H1 (cell line): ENCODE measurements around the gene CEACAM16. TPM values are rescaled to one million over a fixed set of nuclear protein-coding genes. Genes with fewer than 3 reads are reported as not detected.

ENCODE experiments used
- CTCF ChIA-PET: fragments of 300-600 bp; sonication (Branson Sonifier 250); formaldehyde crosslinking; loops from one replicate; lab custom pipeline; 2021; ENCODE audit not compliant: partially characterized antibody; lab: Charles Lee
- POLR2A ChIA-PET: fragments of 300-600 bp; sonication (Branson Sonifier 250); formaldehyde crosslinking; loops from one replicate; lab custom pipeline; 2021; ENCODE audit warnings: inconsistent platforms; ENCODE audit not compliant: partially characterized antibody; lab: Charles Lee
- DNase-seq, 2 experiments: peaks; one replicate each; pipeline versions ENCODE4 v3.0.0 to v3.0.0-alpha.2; 2010 to 2022; ENCODE audit warnings: low spot score in 2 of 2, low read depth in 1 of 2, mixed read lengths in 1 of 2
- FAIRE-seq: peaks from 2 replicates; lab custom pipeline; 2011; peaks lifted over from hg19 to GRCh38; lab: Jason Lieb, UNC
- H2AFZ ChIP-seq: 2 replicates; pipeline ENCODE4 v1.8.1; 2012; ENCODE audit warnings: low read length, inconsistent platforms
- H2AK5ac ChIP-seq: 2 replicates; pipeline ENCODE4 v1.6.1; 2013; ENCODE audit warnings: low read depth, low read length
- H2BK120ac ChIP-seq: replicated peaks from 2 replicates; pipeline ENCODE3; 2013; ENCODE audit warnings: low read depth, low read length, inconsistent platforms
- H2BK12ac ChIP-seq: 2 replicates; pipeline ENCODE4 v1.6.1; 2013; ENCODE audit warnings: low read depth, low read length
- H2BK15ac ChIP-seq: 2 replicates; pipeline ENCODE4 v1.6.1; 2013; ENCODE audit warnings: low read length
- H2BK20ac ChIP-seq: 2 replicates; pipeline ENCODE4 v1.6.1; 2013; ENCODE audit warnings: low read length
- H2BK5ac ChIP-seq: 2 replicates; pipeline ENCODE4 v1.6.1; 2013; ENCODE audit warnings: low read depth, low read length
- H3K14ac ChIP-seq: 2 replicates; pipeline ENCODE4 v1.6.1; 2013; ENCODE audit warnings: inconsistent platforms; ENCODE audit not compliant: insufficient read length
- H3K18ac ChIP-seq: 2 replicates; pipeline ENCODE4 v1.6.1; 2013; ENCODE audit warnings: low read length; ENCODE audit errors: extremely low read depth
- H3K23ac ChIP-seq: 2 replicates; pipeline ENCODE4 v1.6.1; 2013; ENCODE audit warnings: inconsistent platforms; ENCODE audit not compliant: insufficient read length
- H3K23me2 ChIP-seq: 2 replicates; pipeline ENCODE4 v1.6.1; 2013; ENCODE audit warnings: low read depth, low read length
- H3K27ac ChIP-seq: 2 replicates; pipeline ENCODE4 v1.6.1; 2011; ENCODE audit warnings: low read depth, low read length, inconsistent platforms
- H3K27me3 ChIP-seq, 4 experiments: replicated peaks in 1 of 4; 1 replicate in 1 of 4; 2 replicates in 3 of 4; pipeline versions ENCODE4 v1.6.1 to v1.8.1; 2011 to 2013; ENCODE audit warnings: low read length in 3 of 4, mild to moderate bottlenecking in 3 of 4, inconsistent platforms in 2 of 4, mixed read lengths in 2 of 4, moderate library complexity in 1 of 4; ENCODE audit not compliant: control insufficient read depth in 3 of 4, insufficient read depth in 3 of 4; ENCODE audit errors: extremely low read depth in 1 of 4
- H3K36me3 ChIP-seq, 4 experiments: 2 replicates each; pipeline versions ENCODE4 v1.6.1 to v1.8.1; 2011 to 2013; ENCODE audit warnings: mild to moderate bottlenecking in 4 of 4, low read length in 3 of 4, moderate library complexity in 2 of 4, control low read depth in 1 of 4, inconsistent platforms in 1 of 4; ENCODE audit not compliant: insufficient read depth in 4 of 4, control insufficient read depth in 2 of 4
- H3K4ac ChIP-seq: replicated peaks from 2 replicates; pipeline ENCODE3; 2013; ENCODE audit warnings: low read length, low read depth, mixed read lengths, inconsistent platforms; ENCODE audit not compliant: insufficient read length
- H3K4me1 ChIP-seq, 4 experiments: replicated peaks in 1 of 4; 1 replicate in 1 of 4; 2 replicates in 3 of 4; pipeline versions ENCODE4 v1.6.1 to v1.8.1; 2011 to 2013; ENCODE audit warnings: low read length in 3 of 4, inconsistent platforms in 2 of 4, mixed read lengths in 1 of 4; ENCODE audit not compliant: insufficient read depth in 4 of 4, control insufficient read depth in 3 of 4
- H3K4me2 ChIP-seq, 2 experiments: 2 replicates each; pipeline versions ENCODE4 v1.6.1 to v1.8.1; 2011 to 2013; ENCODE audit warnings: low read depth in 2 of 2, low read length in 2 of 2, control low read depth in 1 of 2, inconsistent platforms in 1 of 2, mild to moderate bottlenecking in 1 of 2; ENCODE audit not compliant: insufficient read depth in 1 of 2
- H3K4me3 ChIP-seq, 4 experiments: fragments of 200-600, 300-600 bp in 1 of 4; sonication (generic), shearing (Covaris generic), sonication (Bioruptor Twin) in 1 of 4; 2 replicates each; pipeline versions ENCODE4 v1.5.1 to v1.8.1; 2011 to 2016; ENCODE audit warnings: low read length in 4 of 4, low read depth in 3 of 4, control low read depth in 2 of 4, inconsistent platforms in 2 of 4, mild to moderate bottlenecking in 2 of 4, mixed read lengths in 1 of 4, moderate library complexity in 1 of 4; ENCODE audit not compliant: insufficient read depth in 2 of 4; ENCODE audit errors: extremely low read depth in 1 of 4
- H3K56ac ChIP-seq: replicated peaks from 2 replicates; pipeline ENCODE3; 2013; ENCODE audit warnings: low read depth, mild to moderate bottlenecking, mixed read lengths, low read length, inconsistent platforms; ENCODE audit not compliant: insufficient read length
- H3K79me1 ChIP-seq: 2 replicates; pipeline ENCODE4 v1.6.1; 2013; ENCODE audit warnings: low read depth, low read length, control low read depth
- H3K79me2 ChIP-seq, 2 experiments: 2 replicates each; pipeline versions ENCODE4 v1.6.1 to v1.8.1; 2012 to 2013; ENCODE audit warnings: low read length in 2 of 2, mild to moderate bottlenecking in 2 of 2, inconsistent platforms in 1 of 2; ENCODE audit not compliant: insufficient read depth in 2 of 2, control insufficient read depth in 1 of 2
- H3K9ac ChIP-seq, 4 experiments: replicated peaks in 1 of 4; 1 replicate in 1 of 4; 2 replicates in 3 of 4; pipeline versions ENCODE4 v1.6.1 to v1.8.1; 2011 to 2013; ENCODE audit warnings: low read depth in 3 of 4, low read length in 3 of 4, control low read depth in 2 of 4, mild to moderate bottlenecking in 2 of 4, moderate library complexity in 2 of 4, inconsistent platforms in 1 of 4; ENCODE audit errors: extremely low read depth in 1 of 4
- H3K9me3 ChIP-seq, 2 experiments: 2 replicates each; pipeline versions ENCODE4 v1.6.1 to v1.8.1; 2012 to 2013; ENCODE audit warnings: mild to moderate bottlenecking in 2 of 2, moderate library complexity in 2 of 2, control low read depth in 1 of 2, inconsistent platforms in 1 of 2, low read depth in 1 of 2, low read length in 1 of 2, mixed read lengths in 1 of 2; ENCODE audit not compliant: insufficient read depth in 2 of 2
- H4K20me1 ChIP-seq, 2 experiments: replicated peaks in 1 of 2; 2 replicates each; pipeline versions ENCODE3 to v1.8.1; 2011 to 2013; ENCODE audit warnings: inconsistent platforms in 2 of 2, low read length in 2 of 2, mild to moderate bottlenecking in 1 of 2; ENCODE audit not compliant: insufficient read depth in 2 of 2, control insufficient read depth in 1 of 2
- H4K5ac ChIP-seq: 2 replicates; pipeline ENCODE4 v1.6.1; 2013; ENCODE audit warnings: low read length, low read depth, mixed read lengths, inconsistent platforms; ENCODE audit not compliant: insufficient read length
- H4K8ac ChIP-seq: 2 replicates; pipeline ENCODE4 v1.8.0; 2013; ENCODE audit warnings: mild to moderate bottlenecking, moderate library complexity, low read length, inconsistent platforms; ENCODE audit not compliant: insufficient read depth; ENCODE audit errors: extremely low read depth
- H4K91ac ChIP-seq: replicated peaks from 2 replicates; pipeline ENCODE3; 2013; ENCODE audit warnings: low read length, mixed read lengths, inconsistent platforms; ENCODE audit not compliant: insufficient read length
- CREB1 ChIP-seq: IDR thresholded peaks from 2 replicates; pipeline ENCODE4 v1.6.1; 2012; ENCODE audit warnings: inconsistent platforms
- EP300 ChIP-seq, 2 experiments: IDR thresholded peaks; 1 replicate in 1 of 2; 2 replicates in 1 of 2; pipeline ENCODE4 v1.6.1; 2011 to 2012; ENCODE audit warnings: low read depth in 2 of 2, low read length in 2 of 2, mild to moderate bottlenecking in 2 of 2, borderline replicate concordance in 1 of 2, inconsistent platforms in 1 of 2, moderate library complexity in 1 of 2
- HDAC2 ChIP-seq, 2 experiments: fragments of 300-600 bp in 1 of 2; sonication (generic) in 1 of 2; IDR thresholded peaks; 2 replicates each; pipeline ENCODE4 v1.6.1; 2011 to 2012; ENCODE audit warnings: low read depth in 2 of 2, low read length in 2 of 2, mild to moderate bottlenecking in 2 of 2, moderate library complexity in 2 of 2, borderline replicate concordance in 1 of 2, inconsistent platforms in 1 of 2
- JUND ChIP-seq: IDR thresholded peaks from 2 replicates; pipeline ENCODE4 v1.6.1; 2011; ENCODE audit warnings: mild to moderate bottlenecking, improper control_type of control experiment, low read length
- KDM1A ChIP-seq: fragments of 200-600, 300-600 bp; sonication (generic); IDR thresholded peaks from 2 replicates; pipeline ENCODE4 v1.7.1; 2016; ENCODE audit warnings: mild to moderate bottlenecking, low read length, borderline replicate concordance
- KDM4A ChIP-seq: IDR thresholded peaks from one replicate; pipeline ENCODE4 v1.7.1; 2012; ENCODE audit warnings: low read depth, mild to moderate bottlenecking, moderate library complexity, low read length, inconsistent platforms; ENCODE audit not compliant: severe bottlenecking
- RBBP5 ChIP-seq: IDR thresholded peaks from 2 replicates; pipeline ENCODE4 v1.7.1; 2012; ENCODE audit warnings: low read depth, mild to moderate bottlenecking, inconsistent platforms, low read length, moderate library complexity, borderline replicate concordance
- SAP30 ChIP-seq: fragments of 300-600 bp; sonication (generic); IDR thresholded peaks from 2 replicates; pipeline ENCODE4 v1.7.1; 2012; ENCODE audit warnings: low read length, moderate library complexity, mild to moderate bottlenecking, inconsistent platforms; ENCODE audit not compliant: insufficient read depth, insufficient replicate concordance
- SIN3A ChIP-seq, 2 experiments: IDR thresholded peaks in 1 of 2; conservative IDR thresholded peaks in 1 of 2; 2 replicates each; pipeline ENCODE4 v1.6.1; 2011 to 2012; ENCODE audit warnings: low read length in 2 of 2, improper control_type of control experiment in 1 of 2, low read depth in 1 of 2, mild to moderate bottlenecking in 1 of 2
- TEAD4 ChIP-seq: IDR thresholded peaks from 2 replicates; pipeline ENCODE4 v1.6.1; 2012; ENCODE audit warnings: low read depth, low read length, inconsistent platforms, mixed read lengths
- ZNF274 ChIP-seq: IDR thresholded peaks from 2 replicates; pipeline ENCODE4 v1.7.0; 2012; ENCODE audit warnings: low read length, borderline replicate concordance; ENCODE audit errors: extremely low read depth
- WGBS, 2 experiments: shearing (Covaris generic) in 1 of 2; methylation state at CpG; one replicate each; pipeline versions ENCODE4 v1.1.6 to v1.1.7; 2013 to 2015; ENCODE audit warnings: low lambda C conversion rate in 2 of 2, mixed read lengths in 2 of 2, inconsistent platforms in 1 of 2, low coverage in 1 of 2, missing lambda C conversion rate in 1 of 2; ENCODE audit not compliant: insufficient replicate concordance in 2 of 2, insufficient coverage in 1 of 2, insufficient read length in 1 of 2; ENCODE audit errors: extremely low coverage in 1 of 2, missing lambda C conversion rate in 1 of 2; 5-methylcytosine and 5-hydroxymethylcytosine counted together
- polyA plus RNA-seq, 7 experiments: library from polyadenylated mRNA; depleted of rRNA in 3 of 7; stranded (reverse) in 5 of 7; unstranded in 2 of 7; fragments of >200 nt in 5 of 7; fragments of 200-250 nt in 2 of 7; gene quantifications; 1 replicate in 5 of 7; 2 replicates in 1 of 7; 4 replicates in 1 of 7; pipeline versions ENCODE4 v1.2.1 to v1.2.3, GENCODE V29; 2011 to 2013; ENCODE audit warnings: missing spikeins in 2 of 7, mixed read lengths in 2 of 7
- total RNA-seq: library from RNA; stranded (reverse); fragmentation: NEBNext Ultra II Directional; extraction: Animal tissue kit (Norgen Biotek cat#: 25700); gene quantifications from 2 replicates; pipeline ENCODE4 v1.2.1, GENCODE V29; 2021
- TF ChIP-seq, protein P1 (sequence below): IDR thresholded peaks from 2 replicates; pipeline ENCODE4 v1.6.1; 2011; ENCODE audit warnings: low read depth, mild to moderate bottlenecking, low read length; ENCODE audit not compliant: insufficient read depth

The CEACAM16 gene
- total and polyA plus RNA-seq, 2 of the 8 experiments (the other 6 are each of a cell fraction or from before 2014, with no cell fraction given) = not detected

DNA sequence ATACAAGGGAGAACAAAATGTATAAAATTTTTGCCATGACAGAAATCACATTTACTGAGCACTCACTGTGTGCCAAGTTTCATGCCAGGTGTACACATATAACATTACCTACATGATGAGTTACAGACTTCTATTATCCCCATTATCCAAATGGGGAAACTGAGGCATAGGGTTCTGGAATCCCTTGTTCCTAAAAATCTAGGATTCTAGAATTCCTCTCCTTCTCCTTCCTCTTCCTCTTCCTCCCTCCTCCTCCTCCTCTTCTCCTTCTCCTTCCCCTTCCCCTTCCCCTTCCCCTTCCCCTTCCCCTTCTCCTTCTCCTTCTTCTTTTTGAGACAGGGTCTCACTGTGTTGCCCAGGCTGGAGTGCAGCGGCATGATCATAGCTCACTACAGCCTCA lies 35.4 kb downstream of the CEACAM16 start:
- Histone ChIP-seq H3K27ac (no peak overlapping the region), H3K79me1 (no peaks in the 10 kb centered on the region), H3K9ac (no peak overlapping the region), H3K14ac (no peak overlapping the region), H2BK20ac (no peak overlapping the region), H3K27me3 (peaks cover 0 to 3% (median 0%) of the 10 kb centered on the region in 4 experiments; a peak in 1 of 7 replicates), H3K18ac (no peak overlapping the region), H4K20me1 (no peaks in the 10 kb centered on the region), H3K9me3 (no peaks in the 10 kb centered on the region), H3K23ac (no peak overlapping the region), H3K36me3 (no peaks in the 10 kb centered on the region), H3K4me2 (no peak overlapping the region), H2BK120ac (no peak overlapping the region), H3K79me2 (no peaks in the 10 kb centered on the region), H4K91ac (no peak overlapping the region), H3K4me1 (no peaks in the 10 kb centered on the region; a peak in 1 of 7 replicates), H2BK15ac (no peak overlapping the region), H2BK12ac (no peak overlapping the region), H3K56ac (no peak overlapping the region), H2BK5ac (no peak overlapping the region), H3K4ac (no peak overlapping the region), H3K23me2 (no peaks in the 10 kb centered on the region), H4K8ac (no peak overlapping the region), H4K5ac (no peak overlapping the region), H2AFZ (no peak overlapping the region), H2AK5ac (no peak overlapping the region), H3K4me3 (no peak overlapping the region)
- WGBS, 2 experiments = no CpG with 5 or more reads among the region's 1 CpG
- FAIRE-seq = no peak
- DNase-seq = no peak
- ChIA-PET POLR2A (interaction anchor here (2.1 kb wide), 1 partner anchor 10 kb away, joined by 4 read pairs; no protein-coding TSS in a partner anchor), CTCF (interaction anchor here (3.3 to 20.6 kb wide), 3 partner anchors 11 to 74 kb away, joined by 23 to 468 read pairs (median 32); partner anchors contain the start of gene BCAM)
- TF ChIP-seq EP300 (IDR thresholded peaks at IDR 0.05; ENCODE audit: borderline replicate concordance in 1 of 2, low read depth in 2 of 2, low read length in 2 of 2) (no peak), SAP30 (no peak), CREB1 (no peak), HDAC2 (IDR thresholded peaks at IDR 0.05; ENCODE audit: borderline replicate concordance in 1 of 2, low read depth in 2 of 2, low read length in 2 of 2) (no peak), RBBP5 (no peak), TEAD4 (no peak), JUND (no peak), KDM1A (no peak), KDM4A (no peak), SIN3A (conservative IDR thresholded peaks at IDR 0.05 in 1 of 2, IDR thresholded peaks at IDR 0.05 in 1 of 2; ENCODE audit: low read depth in 1 of 2, low read length in 2 of 2) (no peak), ZNF274 (no peak)
- TF ChIP-seq, protein P1, sequence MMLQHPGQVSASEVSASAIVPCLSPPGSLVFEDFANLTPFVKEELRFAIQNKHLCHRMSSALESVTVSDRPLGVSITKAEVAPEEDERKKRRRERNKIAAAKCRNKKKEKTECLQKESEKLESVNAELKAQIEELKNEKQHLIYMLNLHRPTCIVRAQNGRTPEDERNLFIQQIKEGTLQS = no peak
